HL-60 (cell line): ENCODE results near the gene SLC1A1.

Experiments
- DNase-seq, 2 experiments: peaks; one replicate each; pipeline ENCODE4 v3.0.0-alpha.2; 2010 to 2020; ENCODE audit warnings: low read depth in 1 of 2, low spot score in 1 of 2
- H3K27ac ChIP-seq: fragments of 250-450 bp; sonication (Bioruptor Pico); replicated peaks from 2 replicates; pipeline ENCODE4 v1.5.1; 2020; ENCODE audit warnings: mild to moderate bottlenecking, moderate library complexity
- H3K27me3 ChIP-seq: fragments of 250-450 bp; sonication (Bioruptor Pico); 2 replicates; pipeline ENCODE4 v1.5.1; 2021; ENCODE audit warnings: mild to moderate bottlenecking, moderate library complexity; ENCODE audit not compliant: insufficient read depth, poor library complexity, severe bottlenecking
- H3K4me3 ChIP-seq: replicated peaks from 2 replicates; pipeline ENCODE4 v1.5.1; 2011; ENCODE audit warnings: mild to moderate bottlenecking, control low read depth, low read length; ENCODE audit not compliant: insufficient read depth
- GABPA ChIP-seq: IDR thresholded peaks from 2 replicates; pipeline ENCODE4 v1.6.1; 2012; ENCODE audit warnings: low read depth
- POLR2AphosphoS5 ChIP-seq: IDR thresholded peaks from 2 replicates; pipeline ENCODE4 v1.6.1; 2012; ENCODE audit warnings: low read depth
- SPI1 ChIP-seq: IDR thresholded peaks from 2 replicates; pipeline ENCODE4 v1.6.1; 2012; ENCODE audit warnings: low read depth, mild to moderate bottlenecking, borderline replicate concordance
- TF ChIP-seq, protein P1 (sequence below): IDR thresholded peaks from one replicate; pipeline ENCODE4 v1.5.1; 2011; ENCODE audit warnings: low read length, control low read depth, inconsistent platforms; ENCODE audit not compliant: insufficient read depth
- TF ChIP-seq, protein P2 (sequence below): IDR thresholded peaks from 2 replicates; pipeline ENCODE4 v1.6.1; 2012; ENCODE audit warnings: low read depth; ENCODE audit not compliant: insufficient replicate concordance

Gene SLC1A1

DNA sequence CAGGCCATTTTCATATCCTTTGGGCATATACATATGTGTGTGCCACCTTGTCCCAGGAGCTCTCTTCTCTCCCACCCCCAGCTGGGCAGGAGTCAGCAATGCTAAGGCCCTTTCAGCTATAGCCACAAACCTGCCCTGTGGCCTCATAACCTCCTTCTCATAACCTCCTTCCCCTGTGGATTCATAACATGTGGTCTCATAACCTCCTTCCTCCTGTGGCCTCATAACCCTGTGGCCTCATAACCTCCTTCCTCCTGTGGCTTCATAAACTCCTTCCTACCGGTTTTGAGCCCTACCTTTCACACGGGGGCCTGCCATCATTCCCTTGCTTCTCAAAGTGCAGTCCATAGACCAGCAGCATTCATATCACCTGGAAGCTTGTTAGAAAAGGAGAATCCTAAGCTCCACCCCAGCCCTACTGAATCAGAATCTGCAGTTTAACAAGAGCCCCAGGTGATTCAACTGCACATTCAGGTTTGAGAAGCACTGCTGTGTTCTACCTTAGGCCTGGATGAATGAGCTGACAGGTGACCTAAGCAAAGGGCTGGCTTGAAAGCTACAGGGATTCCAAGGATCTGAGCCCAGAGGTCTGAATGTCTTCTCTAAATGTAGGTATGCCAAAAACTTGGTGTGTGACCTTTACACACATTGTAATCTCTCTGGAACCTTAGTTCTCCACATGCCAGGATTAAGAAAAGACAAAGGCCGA, 129.9 kb downstream of the SLC1A1 start:
- Histone ChIP-seq H3K4me3 (no peak overlapping the region), H3K27me3 (peaks cover 3% of the 10 kb centered on the region), H3K27ac (no peak overlapping the region)
- peak; percentile 44; the same call in 1 of the 2 replicates for TF ChIP-seq POLR2AphosphoS5
- TF ChIP-seq, protein P1, sequence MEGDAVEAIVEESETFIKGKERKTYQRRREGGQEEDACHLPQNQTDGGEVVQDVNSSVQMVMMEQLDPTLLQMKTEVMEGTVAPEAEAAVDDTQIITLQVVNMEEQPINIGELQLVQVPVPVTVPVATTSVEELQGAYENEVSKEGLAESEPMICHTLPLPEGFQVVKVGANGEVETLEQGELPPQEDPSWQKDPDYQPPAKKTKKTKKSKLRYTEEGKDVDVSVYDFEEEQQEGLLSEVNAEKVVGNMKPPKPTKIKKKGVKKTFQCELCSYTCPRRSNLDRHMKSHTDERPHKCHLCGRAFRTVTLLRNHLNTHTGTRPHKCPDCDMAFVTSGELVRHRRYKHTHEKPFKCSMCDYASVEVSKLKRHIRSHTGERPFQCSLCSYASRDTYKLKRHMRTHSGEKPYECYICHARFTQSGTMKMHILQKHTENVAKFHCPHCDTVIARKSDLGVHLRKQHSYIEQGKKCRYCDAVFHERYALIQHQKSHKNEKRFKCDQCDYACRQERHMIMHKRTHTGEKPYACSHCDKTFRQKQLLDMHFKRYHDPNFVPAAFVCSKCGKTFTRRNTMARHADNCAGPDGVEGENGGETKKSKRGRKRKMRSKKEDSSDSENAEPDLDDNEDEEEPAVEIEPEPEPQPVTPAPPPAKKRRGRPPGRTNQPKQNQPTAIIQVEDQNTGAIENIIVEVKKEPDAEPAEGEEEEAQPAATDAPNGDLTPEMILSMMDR = no peak
- peak; percentile 28 to 51 for DNase-seq

GRCh38 chr9:4620881-4621555, 130.8 kb downstream of the SLC1A1 start:
- no peak for DNase-seq
- TF ChIP-seq POLR2AphosphoS5 (no peak), GABPA (no peak), SPI1 (no peak)
- TF ChIP-seq, protein P1 = no peak
- TF ChIP-seq, protein P2, sequence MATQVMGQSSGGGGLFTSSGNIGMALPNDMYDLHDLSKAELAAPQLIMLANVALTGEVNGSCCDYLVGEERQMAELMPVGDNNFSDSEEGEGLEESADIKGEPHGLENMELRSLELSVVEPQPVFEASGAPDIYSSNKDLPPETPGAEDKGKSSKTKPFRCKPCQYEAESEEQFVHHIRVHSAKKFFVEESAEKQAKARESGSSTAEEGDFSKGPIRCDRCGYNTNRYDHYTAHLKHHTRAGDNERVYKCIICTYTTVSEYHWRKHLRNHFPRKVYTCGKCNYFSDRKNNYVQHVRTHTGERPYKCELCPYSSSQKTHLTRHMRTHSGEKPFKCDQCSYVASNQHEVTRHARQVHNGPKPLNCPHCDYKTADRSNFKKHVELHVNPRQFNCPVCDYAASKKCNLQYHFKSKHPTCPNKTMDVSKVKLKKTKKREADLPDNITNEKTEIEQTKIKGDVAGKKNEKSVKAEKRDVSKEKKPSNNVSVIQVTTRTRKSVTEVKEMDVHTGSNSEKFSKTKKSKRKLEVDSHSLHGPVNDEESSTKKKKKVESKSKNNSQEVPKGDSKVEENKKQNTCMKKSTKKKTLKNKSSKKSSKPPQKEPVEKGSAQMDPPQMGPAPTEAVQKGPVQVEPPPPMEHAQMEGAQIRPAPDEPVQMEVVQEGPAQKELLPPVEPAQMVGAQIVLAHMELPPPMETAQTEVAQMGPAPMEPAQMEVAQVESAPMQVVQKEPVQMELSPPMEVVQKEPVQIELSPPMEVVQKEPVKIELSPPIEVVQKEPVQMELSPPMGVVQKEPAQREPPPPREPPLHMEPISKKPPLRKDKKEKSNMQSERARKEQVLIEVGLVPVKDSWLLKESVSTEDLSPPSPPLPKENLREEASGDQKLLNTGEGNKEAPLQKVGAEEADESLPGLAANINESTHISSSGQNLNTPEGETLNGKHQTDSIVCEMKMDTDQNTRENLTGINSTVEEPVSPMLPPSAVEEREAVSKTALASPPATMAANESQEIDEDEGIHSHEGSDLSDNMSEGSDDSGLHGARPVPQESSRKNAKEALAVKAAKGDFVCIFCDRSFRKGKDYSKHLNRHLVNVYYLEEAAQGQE = no peak
- Histone ChIP-seq H3K27ac (no peak overlapping the region), H3K27me3 (no peaks in the 10 kb centered on the region), H3K4me3 (no peak overlapping the region)

DNA sequence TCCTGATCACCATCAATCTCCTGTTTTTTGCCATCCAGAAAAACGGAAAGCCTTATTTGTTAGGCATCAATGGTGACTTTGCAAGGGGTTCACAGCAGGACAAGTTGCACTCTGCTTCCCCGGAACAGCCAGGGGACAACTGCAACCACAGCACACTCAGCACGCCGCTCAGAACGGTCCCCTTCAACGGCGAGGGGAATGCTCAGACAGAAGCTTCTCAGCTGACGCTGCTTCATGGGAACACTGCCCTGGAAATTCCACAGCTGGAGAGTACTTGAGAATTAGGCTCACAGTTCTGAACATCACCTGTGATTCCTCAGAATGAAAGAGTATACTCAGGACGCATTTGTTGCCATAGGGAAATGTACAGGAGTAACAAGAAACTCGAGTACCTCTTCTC, 131.7 kb downstream of the SLC1A1 start:
- TF ChIP-seq, protein P2 = no peak
- TF ChIP-seq SPI1 (no peak), POLR2AphosphoS5 (no peak), GABPA (no peak)
- TF ChIP-seq, protein P1 = no peak
- Histone ChIP-seq H3K27ac (no peak overlapping the region), H3K27me3 (no peaks in the 10 kb centered on the region), H3K4me3 (no peak overlapping the region)
- DNase-seq = no peak

DNA sequence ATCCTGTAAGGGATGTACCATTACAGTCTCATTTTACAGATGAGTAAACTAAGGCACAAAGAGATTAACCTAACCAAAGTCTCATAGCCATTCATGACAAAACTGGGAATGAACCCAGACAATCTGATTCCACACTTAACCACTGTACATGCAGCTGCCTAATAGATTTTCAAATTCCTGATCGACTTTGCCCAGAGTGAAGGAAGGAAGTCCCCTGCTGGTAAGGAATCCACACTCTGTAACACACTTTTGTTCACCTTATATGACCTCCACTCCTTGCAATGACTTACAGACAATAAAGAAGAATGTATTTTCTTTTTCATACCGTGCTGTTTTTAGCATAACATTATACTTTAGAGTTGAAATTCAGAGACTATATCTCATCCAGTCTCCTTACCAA, 140.6 kb downstream of the SLC1A1 start:
- no peak for DNase-seq
- TF ChIP-seq GABPA (no peak), POLR2AphosphoS5 (no peak), SPI1 (no peak)
- TF ChIP-seq, protein P2 = no peak
- TF ChIP-seq, protein P1 = no peak
- Histone ChIP-seq H3K27me3 (peaks cover 4% of the 10 kb centered on the region), H3K27ac (no peak overlapping the region), H3K4me3 (no peak overlapping the region)
